AG20443 (cell line): ENCODE measurements around the gene DCAF4.
"Not testable (repeated sequence)": the region's sequence is repeated elsewhere in the genome, so short reads cannot be mapped to it uniquely, and the experiment has no call there.

Source experiments
- DNase-seq: peaks from one replicate; pipeline ENCODE4 v3.0.0; 2012; ENCODE audit warnings: low spot score, mixed read lengths

Gene DCAF4

GRCh38 chr14:72970824-72971434, 44.7 kb downstream of the DCAF4 start:
- no peak for DNase-seq

GRCh38 chr14:72974661-72975060, 48.4 kb downstream of the DCAF4 start:
- DNase-seq: no peak

DNA sequence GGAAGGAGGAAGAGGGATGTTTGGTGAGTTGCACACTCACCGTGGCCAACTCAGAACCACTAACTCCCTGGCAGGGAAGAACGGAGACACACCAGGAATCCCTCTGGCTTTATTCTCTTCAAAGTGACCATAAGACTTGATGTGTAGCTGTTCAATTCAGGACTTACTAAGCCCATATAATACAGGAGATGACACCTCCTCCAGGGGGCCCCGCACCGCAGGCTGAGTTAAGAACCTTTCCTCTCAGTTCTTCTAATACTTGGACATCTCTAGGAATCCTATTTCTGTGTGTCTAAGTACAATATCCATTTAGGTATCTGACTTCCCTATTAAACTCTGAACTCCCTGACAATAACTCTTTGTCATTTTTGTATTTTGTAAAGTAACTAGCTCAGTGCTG, 49.5 kb downstream of the DCAF4 start:
- no peak for DNase-seq

GRCh38 chr14:72978856-72979255, 52.6 kb downstream of the DCAF4 start:
- no peak for DNase-seq

DNA sequence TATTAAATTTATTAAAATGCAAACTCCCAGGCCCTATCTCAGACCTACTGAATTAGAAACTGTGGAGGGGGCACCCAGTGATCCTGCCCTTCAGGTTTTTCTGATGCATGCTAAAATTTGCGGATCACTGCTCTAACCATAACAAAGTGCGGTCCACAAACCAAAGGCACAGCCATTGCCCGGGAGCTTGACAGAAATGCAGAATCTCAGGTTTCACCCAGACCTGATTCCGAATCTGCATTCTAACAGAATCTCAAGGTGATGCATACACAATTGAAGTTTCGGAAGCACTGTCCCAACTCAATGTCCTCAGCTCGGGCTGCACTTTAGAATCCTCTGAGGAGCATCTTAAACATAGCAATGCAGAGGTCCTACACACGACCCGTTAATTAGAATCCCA, 54.6 kb downstream of the DCAF4 start:
- no peak for DNase-seq

DNA sequence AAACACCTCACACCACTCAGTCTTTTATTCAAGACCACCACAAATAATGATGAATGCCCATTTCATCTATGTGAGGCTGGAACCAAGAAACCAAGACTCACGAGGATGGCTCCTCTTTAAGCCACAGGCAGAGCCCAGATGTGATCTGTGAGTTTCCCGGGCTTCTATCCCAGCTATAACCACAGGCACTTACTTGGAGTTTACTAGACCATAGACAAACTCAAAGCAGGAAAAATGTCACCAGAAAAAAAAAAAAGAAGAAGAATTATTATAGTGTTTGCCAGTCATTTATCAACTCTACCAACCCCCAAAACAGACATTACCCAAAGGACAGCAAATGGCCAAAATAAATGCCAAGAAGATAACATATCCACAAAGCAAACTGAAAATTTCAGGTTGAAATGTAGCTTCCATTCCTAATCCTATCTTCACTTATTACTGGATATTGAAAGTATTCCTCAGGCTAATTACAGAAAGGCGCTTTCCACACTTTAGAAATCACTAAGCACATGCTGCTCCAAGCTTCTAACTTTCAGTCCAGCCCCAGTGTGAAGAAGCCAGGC, 56.0 kb downstream of the DCAF4 start:
- DNase-seq: no peak

DNA sequence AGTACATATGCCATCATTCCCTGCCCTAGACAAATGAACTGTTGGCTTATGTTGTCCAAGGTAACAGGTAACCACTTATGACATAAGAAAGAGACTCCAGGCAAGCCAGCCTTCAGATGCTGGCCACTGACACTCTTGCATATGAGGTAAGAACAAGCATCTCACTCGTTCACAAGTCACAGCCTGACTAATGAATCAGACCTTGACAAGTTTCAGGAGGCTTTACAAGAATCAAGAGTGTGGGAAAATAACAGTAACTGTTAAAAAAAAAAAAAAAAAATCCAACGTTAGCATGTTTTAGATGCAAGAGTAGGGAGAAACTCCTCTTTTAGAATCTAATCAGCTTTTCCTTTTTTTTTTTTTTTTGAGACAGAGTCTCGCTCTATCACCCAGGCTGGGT, 60.0 kb downstream of the DCAF4 start:
- no peak for DNase-seq

DNA sequence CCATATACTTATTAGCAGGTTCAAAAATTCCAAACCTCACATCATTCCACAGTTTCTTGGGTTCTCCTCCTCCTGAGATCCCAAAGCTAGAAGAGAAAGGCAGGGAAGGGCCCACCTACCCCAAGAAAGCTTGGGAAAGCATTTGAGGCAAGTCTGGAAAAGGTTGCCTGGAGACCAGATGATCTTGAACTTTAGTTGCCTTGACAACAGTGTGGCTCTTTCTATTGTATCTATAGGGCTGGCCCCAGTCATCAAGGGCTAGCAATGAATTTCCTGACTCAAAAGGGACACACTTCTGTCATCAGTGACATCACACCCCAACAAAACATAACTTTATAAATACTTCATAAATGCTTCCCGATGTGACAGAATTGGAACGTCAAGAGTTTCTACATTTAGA, 60.6 kb downstream of the DCAF4 start:
- DNase-seq: no peak

GRCh38 chr14:72990171-72990570, 63.9 kb downstream of the DCAF4 start:
- DNase-seq: no peak

DNA sequence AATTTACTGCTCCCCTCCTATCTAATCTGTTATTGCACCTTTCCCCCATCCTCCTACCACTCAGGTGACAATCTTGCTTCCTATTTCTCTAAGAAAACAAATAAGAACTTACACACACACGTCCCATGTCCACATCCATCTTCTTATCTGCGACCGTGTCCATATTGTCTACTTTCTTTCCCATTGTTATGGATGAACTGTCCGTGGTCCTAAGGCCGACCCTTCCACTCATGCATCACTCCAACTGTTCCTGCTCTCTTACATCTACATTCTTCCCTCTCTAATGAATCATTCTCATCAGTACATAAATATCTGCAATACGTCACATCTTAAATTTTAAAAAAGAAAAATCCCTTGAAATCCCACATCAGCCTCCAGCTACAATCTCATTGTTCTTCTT, 70.7 kb downstream of the DCAF4 start:
- no peak for DNase-seq

GRCh38 chr14:72998252-72998903, 72.1 kb downstream of the DCAF4 start:
- no peak for DNase-seq

DNA sequence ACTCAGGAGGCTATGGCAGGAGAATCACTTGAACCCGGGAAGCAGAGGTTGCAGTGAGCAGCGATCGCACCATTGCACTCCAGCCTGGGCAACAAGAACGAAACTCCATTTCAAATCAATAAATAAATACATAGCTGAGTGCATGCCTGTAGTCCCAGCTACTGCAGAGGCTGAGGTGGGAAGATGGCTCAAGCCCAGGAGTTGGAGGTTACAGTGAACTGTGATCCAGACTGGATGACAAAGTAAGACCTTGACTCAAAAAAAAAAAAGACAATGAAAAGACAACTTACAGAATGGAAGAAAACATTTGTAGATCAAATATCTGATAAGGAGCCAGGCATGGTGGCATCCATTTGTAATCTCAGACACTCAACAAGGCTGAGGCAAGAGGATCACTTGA, 73.1 kb downstream of the DCAF4 start:
- DNase-seq: no peak

DNA sequence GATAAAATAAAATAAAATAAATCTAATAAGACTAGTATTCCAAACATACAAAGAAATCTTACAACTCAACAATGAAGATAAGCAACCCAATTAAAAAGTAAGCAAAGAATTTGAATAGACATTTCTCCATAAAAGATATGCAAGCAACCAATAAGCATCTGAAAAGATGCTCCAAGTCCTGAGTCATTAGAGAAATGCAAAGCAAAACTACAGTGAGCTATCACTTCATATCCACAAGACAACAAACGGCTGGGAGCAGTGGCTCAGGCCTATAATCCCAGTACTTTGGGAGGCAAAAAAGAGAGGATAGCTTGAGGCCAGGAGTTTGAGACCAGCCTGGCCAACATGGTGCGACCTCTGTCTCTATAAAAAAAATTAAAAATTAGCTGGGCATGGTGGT, 73.8 kb downstream of the DCAF4 start:
- no peak for DNase-seq

DNA sequence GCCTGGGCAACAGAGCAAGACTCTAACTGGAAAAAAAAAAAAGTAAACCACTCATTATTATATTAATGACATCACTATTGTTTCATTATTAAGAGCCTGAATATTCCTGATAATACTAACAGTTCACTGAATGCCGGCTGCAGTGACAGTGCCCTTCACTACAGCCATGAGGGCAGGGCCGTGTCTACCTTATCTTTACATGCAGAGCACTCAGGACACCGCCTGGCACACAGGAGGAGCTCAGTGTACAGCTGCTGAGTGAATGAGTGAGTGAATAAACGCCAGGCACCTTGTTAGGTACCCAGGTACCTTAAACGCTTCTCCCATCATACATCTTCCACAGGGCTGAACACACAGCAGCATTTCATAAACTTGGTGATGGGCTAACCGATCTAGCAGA, 77.4 kb downstream of the DCAF4 start:
- no peak for DNase-seq

- DNase-seq: not testable (repeated sequence)
Observed at GRCh38 chr14:73004641-73005040, 78.4 kb downstream of the DCAF4 start.

DNA sequence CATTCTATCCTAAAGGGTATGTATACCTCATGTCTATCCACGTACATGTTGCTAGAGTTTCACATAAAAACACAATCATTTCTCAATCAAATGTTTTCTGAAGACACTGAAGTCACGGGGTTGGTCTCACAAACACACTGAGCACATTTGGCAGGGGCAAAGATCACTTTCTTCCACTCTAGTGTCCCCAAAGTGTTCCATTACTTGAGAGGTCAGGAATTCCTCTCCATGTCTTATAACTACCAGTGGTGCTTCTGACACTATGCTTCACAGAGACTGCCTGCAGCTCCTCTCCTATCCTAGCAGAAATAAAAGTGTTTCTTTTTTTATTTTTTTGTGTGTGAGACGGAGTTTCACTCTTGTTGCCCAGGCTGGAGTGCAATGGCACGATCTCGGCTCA, 81.6 kb downstream of the DCAF4 start:
- no peak for DNase-seq

DNA sequence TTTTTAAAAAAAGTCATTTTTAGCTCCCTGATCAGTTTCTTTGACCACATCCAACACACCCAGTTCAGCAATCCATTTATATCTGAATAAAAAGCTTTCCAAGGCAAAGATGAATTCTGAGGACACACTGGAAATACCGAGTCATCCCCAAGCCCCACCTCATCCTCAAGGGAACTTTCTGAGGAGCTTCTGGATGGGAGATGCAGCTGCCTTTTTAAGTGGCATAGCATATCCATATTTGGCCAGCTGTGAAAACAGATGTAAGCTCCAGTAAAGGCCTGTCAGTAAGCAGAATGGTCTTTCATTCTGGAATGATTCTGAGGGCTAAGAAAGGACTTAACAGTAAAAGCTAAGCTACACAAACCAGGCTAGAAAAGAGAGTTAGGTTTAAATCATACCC, 82.2 kb downstream of the DCAF4 start:
- peak; percentile 33 for DNase-seq
